ENCODE results near the gene IL1RAPL1.

The IL1RAPL1 gene

GRCh38 chrX:30005813-30006212, 1418.6 kb downstream of the IL1RAPL1 start:
- no peak for TF ChIP-seq RARB (CRISPR knock-in tag; IDR thresholded peaks at IDR 0.05)
- no peak for TF ChIP-seq PPARA (CRISPR knock-in tag; IDR thresholded peaks at IDR 0.05; ENCODE audit: borderline replicate concordance)
- no peak for TF ChIP-seq SNAI2 (CRISPR knock-in tag; IDR thresholded peaks at IDR 0.05)
- no peak for TF ChIP-seq GLIS3 (CRISPR knock-in tag; IDR thresholded peaks at IDR 0.05)
- TF ChIP-seq CSDC2 (CRISPR knock-in tag; IDR thresholded peaks at IDR 0.05): no peak
- TF ChIP-seq ZNF8 (CRISPR knock-in tag; IDR thresholded peaks at IDR 0.05): no peak
- TF ChIP-seq ZFP30 (CRISPR knock-in tag; IDR thresholded peaks at IDR 0.05): no peak
- no peak for TF ChIP-seq ZFP3 (CRISPR knock-in tag; IDR thresholded peaks at IDR 0.05)
- no peak for TF ChIP-seq ARNTL (CRISPR knock-in tag; IDR thresholded peaks at IDR 0.05; ENCODE audit: borderline replicate concordance, low read depth)
- TF ChIP-seq POU6F1 (CRISPR knock-in tag; IDR thresholded peaks at IDR 0.05; ENCODE audit: borderline replicate concordance, low read depth): no peak
- no peak for TF ChIP-seq TSHZ2 (CRISPR knock-in tag; IDR thresholded peaks at IDR 0.05)
- no peak for TF ChIP-seq ZNF565 (CRISPR knock-in tag; conservative IDR thresholded peaks at IDR 0.05; ENCODE audit: low read depth)
- TF ChIP-seq ISL1 (CRISPR knock-in tag; IDR thresholded peaks at IDR 0.05): no peak
- no peak for TF ChIP-seq PATZ1 (CRISPR knock-in tag; IDR thresholded peaks at IDR 0.05; ENCODE audit: borderline replicate concordance)
- no peak for TF ChIP-seq CREB5 (CRISPR knock-in tag; IDR thresholded peaks at IDR 0.05; ENCODE audit: low read depth)
- no peak for ATAC-seq

All from SK-N-SH treated with all-trans-retinoic acid at 6 μM for 48 hours (cell line).